ENCODE measurements around the gene KLHL29. TPM values are rescaled to one million over a fixed set of nuclear protein-coding genes. Genes with fewer than 3 reads are reported as not detected.

Gene KLHL29
- total and polyA plus RNA-seq, 10 donors = 1.5 to 30.5 (median 9.4) TPM

GRCh38 chr2:23555944-23556343, 171.0 kb downstream of the KLHL29 start:
- no peaks in the 10 kb centered on the region for H3K9me3 ChIP-seq
- H3K36me3 ChIP-seq = no peaks in the 10 kb centered on the region
- 82 to 88% (median 85%) methylated on average over 9 to 11 of the region's 11 CpGs for WGBS, 5 donors
- TF ChIP-seq CTCF (IDR thresholded peaks at IDR 0.05 in 8 of 11, conservative IDR thresholded peaks at IDR 0.05 in 3 of 11) = no peak
- no peaks in the 10 kb centered on the region for H3K27me3 ChIP-seq (replicated peaks in 1 of 7)
- intact Hi-C loops (cut with DNase I; ENCODE audit: low total_unique reads) = no loop called here
- H3K4me1 ChIP-seq = no peaks in the 10 kb centered on the region
- H3K4me3 ChIP-seq = no peak overlapping the region
- DNase-seq = no peak
- no peak overlapping the region for H3K27ac ChIP-seq

- no peak for DNase-seq
- TF ChIP-seq POLR2A (IDR thresholded peaks at IDR 0.05) (no peak), CTCF (IDR thresholded peaks at IDR 0.05 in 8 of 11, conservative IDR thresholded peaks at IDR 0.05 in 3 of 11) (no peak), POLR2AphosphoS5 (IDR thresholded peaks at IDR 0.05) (no peak)
- Histone ChIP-seq H3K9me3 (no peaks in the 10 kb centered on the region), H3K4me3 (no peak overlapping the region), H3K4me1 (no peaks in the 10 kb centered on the region), H3K27ac (no peak overlapping the region), H3K36me3 (no peaks in the 10 kb centered on the region), H3K27me3 (replicated peaks in 1 of 7) (no peaks in the 10 kb centered on the region)
- 76 to 87% (median 83%) methylated on average over 8 to 9 of the region's 9 CpGs for WGBS, 5 donors
- intact Hi-C loops (cut with DNase I; ENCODE audit: low total_unique reads) = no loop called here
Observed at GRCh38 chr2:23556929-23557328, 171.9 kb downstream of the KLHL29 start.

GRCh38 chr2:23557455-23557854, 172.5 kb downstream of the KLHL29 start:
- Histone ChIP-seq H3K27me3 (replicated peaks in 1 of 7) (no peaks in the 10 kb centered on the region), H3K36me3 (peaks cover 0 to 3% (median 0%) of the 10 kb centered on the region in 6 donors), H3K27ac (no peak overlapping the region), H3K4me1 (no peaks in the 10 kb centered on the region), H3K9me3 (no peaks in the 10 kb centered on the region), H3K4me3 (no peak overlapping the region)
- DNase-seq = no peak
- intact Hi-C loops (cut with DNase I; ENCODE audit: low total_unique reads) = no loop called here
- no peak for TF ChIP-seq CTCF (IDR thresholded peaks at IDR 0.05 in 8 of 11, conservative IDR thresholded peaks at IDR 0.05 in 3 of 11)
- TF ChIP-seq POLR2A (IDR thresholded peaks at IDR 0.05) = no peak
- no peak for TF ChIP-seq POLR2AphosphoS5 (IDR thresholded peaks at IDR 0.05)
- 83 to 97% (median 86%) methylated on average over 7 to 9 of the region's 9 CpGs for WGBS, 5 donors

GRCh38 chr2:23559561-23560239, 174.7 kb downstream of the KLHL29 start:
- Histone ChIP-seq H3K4me3 (no peak overlapping the region), H3K4me1 (peaks cover 0 to 19% (median 5%) of the 10 kb centered on the region in 6 donors), H3K27ac (no peak overlapping the region), H3K27me3 (replicated peaks in 1 of 7) (no peaks in the 10 kb centered on the region), H3K9me3 (no peaks in the 10 kb centered on the region), H3K36me3 (peaks cover 0 to 10% (median 0%) of the 10 kb centered on the region in 6 donors)
- WGBS, 5 donors = 82 to 86% (median 84%) methylated on average over 20 of the region's 20 CpGs
- TF ChIP-seq POLR2AphosphoS5 (IDR thresholded peaks at IDR 0.05) (no peak), CTCF (IDR thresholded peaks at IDR 0.05 in 8 of 11, conservative IDR thresholded peaks at IDR 0.05 in 3 of 11) (no peak), POLR2A (IDR thresholded peaks at IDR 0.05) (no peak)
- no peak for DNase-seq
- intact Hi-C loops (cut with DNase I; ENCODE audit: low total_unique reads) = no loop called here
